ENCODE measurements around the gene WWOX. TPM values are rescaled to one million over a fixed set of nuclear protein-coding genes. Genes with fewer than 3 reads are reported as not detected.
"Not testable (repeated sequence)": the region's sequence is repeated elsewhere in the genome, so short reads cannot be mapped to it uniquely, and the experiment has no call there.

Gene WWOX
- total RNA-seq, 1 donor from 2014 or later, result 19.2 TPM

GRCh38 chr16:78599271-78599670, 499.8 kb downstream of the WWOX start:
- Histone ChIP-seq H3K36me3 (no peaks in the 10 kb centered on the region), H3K27me3 (ENCODE audit: low read depth) (no peaks in the 10 kb centered on the region), H3K4me1 (no peaks in the 10 kb centered on the region), H3K4me3 (no peak overlapping the region), H3K9me3 (no peaks in the 10 kb centered on the region), H3K27ac (no peak overlapping the region)
- ATAC-seq (no peak), DNase-seq (no peak)
- intact Hi-C loops (cut with DNase I), result no loop called here
- TF ChIP-seq, protein P1, sequence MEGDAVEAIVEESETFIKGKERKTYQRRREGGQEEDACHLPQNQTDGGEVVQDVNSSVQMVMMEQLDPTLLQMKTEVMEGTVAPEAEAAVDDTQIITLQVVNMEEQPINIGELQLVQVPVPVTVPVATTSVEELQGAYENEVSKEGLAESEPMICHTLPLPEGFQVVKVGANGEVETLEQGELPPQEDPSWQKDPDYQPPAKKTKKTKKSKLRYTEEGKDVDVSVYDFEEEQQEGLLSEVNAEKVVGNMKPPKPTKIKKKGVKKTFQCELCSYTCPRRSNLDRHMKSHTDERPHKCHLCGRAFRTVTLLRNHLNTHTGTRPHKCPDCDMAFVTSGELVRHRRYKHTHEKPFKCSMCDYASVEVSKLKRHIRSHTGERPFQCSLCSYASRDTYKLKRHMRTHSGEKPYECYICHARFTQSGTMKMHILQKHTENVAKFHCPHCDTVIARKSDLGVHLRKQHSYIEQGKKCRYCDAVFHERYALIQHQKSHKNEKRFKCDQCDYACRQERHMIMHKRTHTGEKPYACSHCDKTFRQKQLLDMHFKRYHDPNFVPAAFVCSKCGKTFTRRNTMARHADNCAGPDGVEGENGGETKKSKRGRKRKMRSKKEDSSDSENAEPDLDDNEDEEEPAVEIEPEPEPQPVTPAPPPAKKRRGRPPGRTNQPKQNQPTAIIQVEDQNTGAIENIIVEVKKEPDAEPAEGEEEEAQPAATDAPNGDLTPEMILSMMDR (IDR thresholded peaks at IDR 0.05), result no peak

DNA sequence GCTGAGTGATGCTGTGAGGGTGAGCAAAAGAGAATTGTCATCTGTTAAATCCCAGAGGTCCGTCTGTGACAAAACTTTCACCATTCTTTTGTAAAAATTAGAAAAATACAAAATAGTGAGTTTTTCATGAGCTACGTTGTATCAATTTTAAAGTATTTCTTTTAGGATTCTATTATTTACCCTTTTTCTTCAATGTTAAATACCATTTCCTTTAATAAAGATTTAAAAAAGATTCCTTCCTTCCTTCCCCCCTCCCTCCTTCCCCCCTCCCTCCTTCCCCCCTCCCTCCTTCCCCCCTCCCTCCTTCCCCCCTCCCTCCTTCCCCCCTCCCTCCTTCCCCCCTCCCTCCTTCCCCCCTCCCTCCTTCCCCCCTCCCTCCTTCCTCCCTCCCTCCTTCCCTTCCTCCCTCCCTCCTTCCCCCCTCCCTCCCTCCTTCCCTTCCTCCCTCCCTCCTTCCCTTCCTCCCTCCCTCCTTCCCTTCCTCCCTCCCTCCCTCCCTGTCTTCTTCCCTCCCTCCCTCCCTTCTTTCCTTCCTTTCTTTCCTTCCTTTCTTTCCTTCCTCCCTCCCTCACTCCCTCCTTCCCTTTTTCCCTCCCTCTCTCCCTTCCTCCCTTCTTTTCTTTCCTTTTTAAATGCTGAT, 505.1 kb downstream of the WWOX start:
- H3K4me1 ChIP-seq; H3K4me3 ChIP-seq; H3K27me3 ChIP-seq (ENCODE audit: low read depth); H3K36me3 ChIP-seq; H3K27ac ChIP-seq; DNase-seq; ATAC-seq; H3K9me3 ChIP-seq; intact Hi-C loops (cut with DNase I): not testable (repeated sequence)

GRCh38 chr16:78605548-78606101, 506.2 kb downstream of the WWOX start:
- Histone ChIP-seq H3K36me3 (no peaks in the 10 kb centered on the region), H3K27ac (no peak overlapping the region), H3K4me1 (no peaks in the 10 kb centered on the region), H3K9me3 (no peaks in the 10 kb centered on the region), H3K4me3 (no peak overlapping the region), H3K27me3 (ENCODE audit: low read depth) (no peaks in the 10 kb centered on the region)
- DNase-seq (no peak), ATAC-seq (no peak)
- TF ChIP-seq, protein P1 (IDR thresholded peaks at IDR 0.05), result no peak
- intact Hi-C loops (cut with DNase I), result no loop called here

GRCh38 chr16:78606545-78606944, 507.1 kb downstream of the WWOX start:
- Histone ChIP-seq H3K27ac (no peak overlapping the region), H3K9me3 (no peaks in the 10 kb centered on the region), H3K27me3 (ENCODE audit: low read depth) (no peaks in the 10 kb centered on the region), H3K36me3 (no peaks in the 10 kb centered on the region), H3K4me1 (no peaks in the 10 kb centered on the region), H3K4me3 (no peak overlapping the region)
- TF ChIP-seq, protein P1 (IDR thresholded peaks at IDR 0.05), result no peak
- DNase-seq, result no peak
- no peak for ATAC-seq
- intact Hi-C loops (cut with DNase I), result no loop called here

- intact Hi-C loops (cut with DNase I), result no loop called here
- TF ChIP-seq, protein P1 (IDR thresholded peaks at IDR 0.05), result no peak
These were observed 507.6 kb downstream of the WWOX start for GRCh38 chr16:78607022-78607421.

DNA sequence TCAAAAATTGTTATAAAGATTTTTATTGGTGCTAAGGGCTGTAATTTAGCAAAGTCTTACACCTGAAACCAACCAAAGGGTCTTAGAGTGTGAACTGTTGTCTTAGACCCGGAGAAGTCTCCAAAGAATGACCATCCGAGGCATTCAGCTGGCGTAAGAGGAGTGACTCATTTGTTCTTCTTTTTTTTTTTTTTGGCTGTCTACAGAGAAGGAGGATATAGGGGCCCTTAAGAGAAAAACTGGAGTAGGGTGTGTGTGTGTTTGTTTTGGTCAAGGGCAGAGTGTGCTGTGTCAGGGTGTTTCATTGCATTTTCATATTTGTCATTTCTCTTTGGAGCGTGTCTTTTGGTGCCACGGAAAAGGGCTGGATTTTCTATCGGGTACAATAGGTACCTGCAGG, 508.0 kb downstream of the WWOX start:
- intact Hi-C loops (cut with DNase I), result no loop called here
- Histone ChIP-seq H3K4me3 (no peak overlapping the region), H3K36me3 (no peaks in the 10 kb centered on the region), H3K27ac (no peak overlapping the region), H3K9me3 (no peaks in the 10 kb centered on the region), H3K4me1 (no peaks in the 10 kb centered on the region), H3K27me3 (ENCODE audit: low read depth) (no peaks in the 10 kb centered on the region)
- peak; percentile 68 to 78 for ATAC-seq
- TF ChIP-seq, protein P1 (IDR thresholded peaks at IDR 0.05), result no peak
- no peak for DNase-seq

More at GRCh38 chr16:78607022-78607421, 507.6 kb downstream of the WWOX start:
- Histone ChIP-seq H3K27me3 (ENCODE audit: low read depth) (no peaks in the 10 kb centered on the region), H3K4me1 (no peaks in the 10 kb centered on the region), H3K27ac (no peak overlapping the region), H3K36me3 (no peaks in the 10 kb centered on the region), H3K4me3 (no peak overlapping the region), H3K9me3 (no peaks in the 10 kb centered on the region)
- DNase-seq (no peak), ATAC-seq (no peak)

Data from lower lobe of right lung (tissue), 2 donors.